GM10266 (cell line): ENCODE measurements around the gene DYNC2I2.
"Not testable (repeated sequence)": the region's sequence is repeated elsewhere in the genome, so short reads cannot be mapped to it uniquely, and the experiment has no call there.

Source experiments
- DNase-seq: peaks from one replicate; pipeline ENCODE4 v3.0.0; 2012; ENCODE audit errors: extremely low spot score
- TF ChIP-seq, protein P1 (sequence below): IDR thresholded peaks from 2 replicates; pipeline ENCODE4 v1.5.1; 2012; ENCODE audit warnings: mild to moderate bottlenecking, low read depth; ENCODE audit not compliant: control insufficient read depth, insufficient read depth; ENCODE audit errors: missing control alignments

The DYNC2I2 gene

DNA sequence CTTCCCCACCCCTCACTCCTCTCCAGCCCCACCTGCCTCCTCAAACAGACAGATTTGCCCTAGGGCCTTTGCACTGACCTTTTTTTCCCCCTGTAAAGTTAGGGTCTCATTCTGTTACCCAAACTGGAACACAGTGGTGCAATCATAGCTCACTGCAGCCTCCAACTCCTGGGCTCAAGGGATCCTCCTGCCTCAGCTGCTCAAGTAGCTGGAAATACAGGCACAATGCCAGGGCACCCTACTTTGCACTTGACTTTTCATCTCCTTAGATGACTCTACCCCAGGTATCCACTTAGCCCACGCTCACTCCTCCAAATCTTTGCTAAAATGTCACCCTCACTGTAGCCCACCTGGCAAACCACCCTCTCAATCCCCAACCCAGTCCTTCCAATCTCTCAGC is 2.2 kb downstream of the DYNC2I2 start:
- no peak for DNase-seq
- TF ChIP-seq, protein P1, sequence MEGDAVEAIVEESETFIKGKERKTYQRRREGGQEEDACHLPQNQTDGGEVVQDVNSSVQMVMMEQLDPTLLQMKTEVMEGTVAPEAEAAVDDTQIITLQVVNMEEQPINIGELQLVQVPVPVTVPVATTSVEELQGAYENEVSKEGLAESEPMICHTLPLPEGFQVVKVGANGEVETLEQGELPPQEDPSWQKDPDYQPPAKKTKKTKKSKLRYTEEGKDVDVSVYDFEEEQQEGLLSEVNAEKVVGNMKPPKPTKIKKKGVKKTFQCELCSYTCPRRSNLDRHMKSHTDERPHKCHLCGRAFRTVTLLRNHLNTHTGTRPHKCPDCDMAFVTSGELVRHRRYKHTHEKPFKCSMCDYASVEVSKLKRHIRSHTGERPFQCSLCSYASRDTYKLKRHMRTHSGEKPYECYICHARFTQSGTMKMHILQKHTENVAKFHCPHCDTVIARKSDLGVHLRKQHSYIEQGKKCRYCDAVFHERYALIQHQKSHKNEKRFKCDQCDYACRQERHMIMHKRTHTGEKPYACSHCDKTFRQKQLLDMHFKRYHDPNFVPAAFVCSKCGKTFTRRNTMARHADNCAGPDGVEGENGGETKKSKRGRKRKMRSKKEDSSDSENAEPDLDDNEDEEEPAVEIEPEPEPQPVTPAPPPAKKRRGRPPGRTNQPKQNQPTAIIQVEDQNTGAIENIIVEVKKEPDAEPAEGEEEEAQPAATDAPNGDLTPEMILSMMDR, result no peak

DNA sequence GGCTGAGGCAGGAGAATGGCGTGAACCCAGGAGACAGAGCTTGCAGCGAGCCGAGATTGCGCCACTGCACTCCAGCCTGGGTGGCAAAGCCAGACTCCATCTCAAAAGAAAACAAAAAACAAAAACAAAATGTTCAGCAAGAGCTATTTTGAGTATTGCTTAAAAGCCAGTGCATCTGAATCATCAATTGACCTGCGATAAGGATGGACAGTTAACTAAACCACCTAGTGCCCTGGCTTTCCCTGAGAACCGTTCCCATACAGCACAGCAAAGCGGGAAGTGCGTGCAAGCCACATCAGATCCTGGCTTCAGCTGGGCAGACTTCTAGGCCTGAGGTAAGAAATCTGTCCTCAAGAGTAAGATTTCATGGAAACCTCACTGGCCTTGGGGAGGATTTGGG is 2.7 kb downstream of the DYNC2I2 start:
- TF ChIP-seq, protein P1, result no peak
- DNase-seq, result no peak

DNA sequence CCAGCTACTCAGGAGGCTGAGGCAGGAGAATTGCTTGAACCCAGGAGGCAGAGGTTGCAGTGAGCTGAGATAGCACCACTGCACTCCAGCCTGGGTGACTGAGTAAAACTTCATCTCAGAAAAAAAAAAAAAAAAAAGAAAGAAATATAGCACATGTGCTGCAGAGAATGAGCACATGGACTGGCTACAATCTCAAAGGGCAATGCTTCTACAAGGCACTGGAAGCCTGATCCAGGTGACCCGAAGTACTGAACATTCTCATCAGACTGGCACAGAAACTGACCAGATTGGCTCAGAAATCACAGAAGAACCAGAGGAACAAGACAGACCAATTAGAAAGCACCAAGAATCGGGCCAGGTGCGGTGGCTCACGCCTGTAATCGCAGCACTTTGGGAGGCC is 4.8 kb downstream of the DYNC2I2 start:
- TF ChIP-seq, protein P1, result no peak
- no peak for DNase-seq

DNA sequence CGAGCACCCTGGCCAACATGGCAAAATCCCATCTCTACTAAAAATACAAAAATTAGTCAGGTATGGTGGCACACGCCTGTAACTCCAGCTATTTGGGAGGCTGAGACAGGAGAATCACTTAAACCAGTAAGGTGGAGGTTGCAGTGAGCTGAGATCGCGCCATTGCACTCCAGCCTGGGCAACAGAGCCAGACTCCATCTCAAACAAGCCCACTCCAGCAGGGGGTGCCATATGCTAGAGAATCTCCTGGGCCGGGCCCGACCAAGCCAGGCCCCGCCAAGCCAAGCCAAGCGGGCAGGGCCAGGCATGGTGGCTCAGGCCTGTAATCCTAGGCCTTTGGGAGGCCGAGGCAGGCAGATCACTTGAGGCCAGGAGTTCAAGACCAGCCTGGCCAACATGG is 8.4 kb downstream of the DYNC2I2 start:
- not testable (repeated sequence) for DNase-seq

DNA sequence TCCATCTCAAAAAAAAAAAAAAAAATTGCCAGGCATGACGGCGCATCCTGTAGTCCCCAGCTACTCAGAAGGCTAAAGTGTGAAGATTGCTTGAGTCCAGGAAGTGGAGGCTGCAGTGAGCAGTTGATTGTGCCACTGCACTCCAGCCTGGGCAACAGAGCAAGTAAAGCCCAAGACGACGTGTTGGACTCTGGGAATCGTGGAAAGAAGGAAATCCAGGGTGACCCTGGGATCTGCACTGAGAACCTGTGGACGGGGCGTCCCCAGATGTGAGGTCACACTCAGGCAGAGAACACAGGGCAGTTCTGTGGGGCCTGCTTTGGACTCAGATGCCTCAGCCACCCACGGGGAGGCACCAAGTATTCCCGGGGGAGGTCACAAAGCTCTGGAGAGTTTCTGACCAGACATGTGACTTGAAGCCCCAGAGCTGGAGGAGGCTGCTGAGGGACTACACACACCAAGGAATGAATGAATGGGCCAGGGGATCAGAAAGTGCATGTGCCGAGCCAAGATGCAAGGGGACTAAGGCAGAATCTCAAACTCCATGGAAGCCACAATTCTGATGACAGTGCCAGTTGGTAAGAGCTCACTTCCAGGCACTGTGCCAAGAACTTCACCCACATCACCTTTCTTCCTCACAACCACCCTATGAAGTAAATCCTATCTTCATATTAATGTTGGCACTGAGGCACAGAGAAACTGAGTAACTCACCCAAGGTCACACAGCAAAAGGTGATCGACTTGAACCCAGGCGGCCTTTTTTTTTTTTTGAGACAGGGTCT is 12.9 kb downstream of the DYNC2I2 start:
- peak; percentile 76 for DNase-seq
- TF ChIP-seq, protein P1, result no peak

More for the DNA sequence above, 8.4 kb downstream of the DYNC2I2 start:
- TF ChIP-seq, protein P1, result peak; percentile 49

DNA sequence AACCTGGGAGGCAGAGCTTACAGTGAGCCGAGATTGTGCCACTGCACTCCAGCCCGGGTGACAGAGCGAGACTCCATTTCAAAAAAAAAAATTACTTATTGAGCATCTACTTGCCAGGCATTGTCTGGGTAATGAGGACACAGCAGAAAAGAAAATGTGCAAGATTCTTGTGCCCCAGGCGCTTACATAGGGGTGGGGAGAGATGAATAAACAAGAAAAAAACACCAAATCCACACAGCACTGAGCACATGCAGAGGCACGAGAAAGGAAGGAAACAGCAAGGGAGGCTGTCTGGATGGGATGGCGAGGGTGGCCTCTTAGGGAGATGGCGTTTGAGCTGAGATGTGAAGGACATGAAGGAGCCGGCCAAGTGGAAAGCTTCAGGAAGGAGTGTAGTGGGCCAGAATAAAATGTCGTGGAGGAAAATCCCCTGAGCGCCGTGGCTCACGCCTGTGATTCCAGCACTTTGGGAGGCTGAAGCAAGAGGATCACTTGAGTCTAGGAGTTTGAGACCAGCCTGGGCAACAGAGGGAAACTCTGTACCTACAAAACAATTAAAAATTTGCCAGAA is 13.9 kb downstream of the DYNC2I2 start:
- no peak for DNase-seq
- TF ChIP-seq, protein P1, result no peak

DNA sequence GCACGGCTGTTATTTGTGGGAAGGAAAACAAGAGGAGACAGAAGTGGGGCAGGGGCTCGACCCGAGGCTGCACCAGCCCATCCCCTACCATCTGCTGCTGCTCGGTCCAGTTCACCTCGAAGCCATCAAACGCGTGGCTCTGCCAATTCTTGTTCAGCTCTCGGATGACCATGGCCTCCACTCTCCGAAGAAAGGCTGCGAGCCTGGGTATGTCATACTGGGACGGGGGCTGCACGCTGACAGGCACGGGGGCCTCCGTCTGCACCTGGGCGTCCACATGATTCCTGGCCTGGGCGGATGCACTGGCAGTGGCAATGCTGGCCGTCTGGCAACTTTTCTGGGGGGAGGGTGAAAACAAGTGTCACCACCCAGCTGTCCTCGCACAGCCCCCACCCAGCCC is 16.0 kb downstream of the DYNC2I2 start:
- no peak for DNase-seq
- TF ChIP-seq, protein P1, result no peak
